A549 treated with dexamethasone at 1 μM for 4 hours (cell line): ENCODE results near the gene RAB32. TPM values are rescaled to one million over a fixed set of nuclear protein-coding genes. Genes with fewer than 3 reads are reported as not detected.

Experiments
- total RNA-seq: library from RNA; stranded (reverse); fragments of 200-300 nt; extraction: Qiagen RNA extraction; gene quantifications from 5 replicates; pipeline ENCODE4 v1.2.3, GENCODE V29; 2022

RAB32 gene
- total RNA-seq = 33.0 to 36.8 TPM (median 34.6 TPM) in 5 replicates

GRCh38 chr6:146543211-146543939, at the start of gene RAB32:
TSS of gene RAB32 (plus strand) at chr6:146543833. CDS start at chr6:146543872, 39 bp downstream.

GRCh38 chr6:146598772-146599405, 55.3 kb downstream of the RAB32 start, which contains the start of gene ADGB:
TSS of gene ADGB (plus strand) at chr6:146598972. CDS start at chr6:146599041, 69 bp downstream.

Other genes with a start within 250 kb of the RAB32 start
- gene ADGB, start 55.1 kb downstream of the RAB32 start, total RNA-seq = not detected in 5 replicates